H1 (cell line): Measurements from ENCODE around the gene HIVEP2. TPM values are rescaled to one million over a fixed set of nuclear protein-coding genes. Genes with fewer than 3 reads are reported as not detected.

Experiments used
- YY1 ChIP-seq: IDR thresholded peaks from 2 replicates; pipeline ENCODE4 v1.6.1; 2011; ENCODE audit warnings: low read depth, mild to moderate bottlenecking, low read length
- polyA plus RNA-seq, 7 experiments: library from polyadenylated mRNA; depleted of rRNA in 3 of 7; stranded (reverse) in 5 of 7; unstranded in 2 of 7; fragments of >200 nt in 5 of 7; fragments of 200-250 nt in 2 of 7; gene quantifications; 1 replicate in 5 of 7; 2 replicates in 1 of 7; 4 replicates in 1 of 7; pipeline versions ENCODE4 v1.2.1 to v1.2.3, GENCODE V29; 2011 to 2013; ENCODE audit warnings: missing spikeins in 2 of 7, mixed read lengths in 2 of 7
- total RNA-seq: library from RNA; stranded (reverse); fragmentation: NEBNext Ultra II Directional; extraction: Animal tissue kit (Norgen Biotek cat#: 25700); gene quantifications from 2 replicates; pipeline ENCODE4 v1.2.1, GENCODE V29; 2021

The HIVEP2 gene
- total and polyA plus RNA-seq, 2 of the 8 experiments (the other 6 are each of a cell fraction or from before 2014, with no cell fraction given) = 2.2 to 6.1 TPM

GRCh38 chr6:142914937-142915697 lies 29.9 kb downstream of the HIVEP2 start (continued):
- no peak for TF ChIP-seq YY1
